GM19043 (cell line): ENCODE data around the gene CYP4A11.
"Not testable (repeated sequence)": the region's sequence is repeated elsewhere in the genome, so short reads cannot be mapped to it uniquely, and the experiment has no call there.

Source experiments
- ATAC-seq: cut with Tn5 transposase; IDR thresholded peaks from one replicate; pipeline ENCODE4 v1.9.1; 2021; ENCODE audit warnings: low read depth; ENCODE audit not compliant: unreplicated experiment

Gene CYP4A11, protein sequence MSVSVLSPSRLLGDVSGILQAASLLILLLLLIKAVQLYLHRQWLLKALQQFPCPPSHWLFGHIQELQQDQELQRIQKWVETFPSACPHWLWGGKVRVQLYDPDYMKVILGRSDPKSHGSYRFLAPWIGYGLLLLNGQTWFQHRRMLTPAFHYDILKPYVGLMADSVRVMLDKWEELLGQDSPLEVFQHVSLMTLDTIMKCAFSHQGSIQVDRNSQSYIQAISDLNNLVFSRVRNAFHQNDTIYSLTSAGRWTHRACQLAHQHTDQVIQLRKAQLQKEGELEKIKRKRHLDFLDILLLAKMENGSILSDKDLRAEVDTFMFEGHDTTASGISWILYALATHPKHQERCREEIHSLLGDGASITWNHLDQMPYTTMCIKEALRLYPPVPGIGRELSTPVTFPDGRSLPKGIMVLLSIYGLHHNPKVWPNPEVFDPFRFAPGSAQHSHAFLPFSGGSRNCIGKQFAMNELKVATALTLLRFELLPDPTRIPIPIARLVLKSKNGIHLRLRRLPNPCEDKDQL

DNA sequence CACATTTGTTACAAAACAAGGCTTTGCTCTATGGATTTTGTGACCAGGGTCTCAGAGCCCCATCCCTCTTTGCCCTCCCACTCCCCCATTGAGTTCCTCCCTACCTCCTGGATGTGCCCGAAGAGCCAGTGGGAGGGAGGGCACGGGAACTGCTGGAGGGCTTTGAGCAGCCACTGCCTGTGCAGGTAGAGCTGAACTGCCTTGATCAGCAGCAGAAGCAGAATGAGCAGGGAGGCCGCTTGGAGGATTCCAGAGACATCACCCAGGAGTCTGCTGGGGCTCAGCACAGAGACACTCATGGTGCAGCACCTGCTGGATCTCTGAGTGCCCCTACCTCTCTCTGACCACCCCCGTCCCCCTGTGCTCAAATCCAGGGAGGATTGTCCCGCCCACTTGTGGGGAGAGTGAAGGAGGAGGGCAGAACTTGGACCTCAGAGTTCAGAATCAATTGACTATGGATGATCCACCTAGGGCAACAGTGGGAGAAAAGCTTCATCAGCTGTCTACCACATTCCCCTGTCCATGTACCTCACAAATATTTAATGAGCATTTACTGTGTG, at the start of gene CYP4A11:
CYP4A11 (minus strand) TSS at position 342 of the 560 bp plus-strand sequence; CDS start at position 299, 43 bp downstream.
- no peak for ATAC-seq

DNA sequence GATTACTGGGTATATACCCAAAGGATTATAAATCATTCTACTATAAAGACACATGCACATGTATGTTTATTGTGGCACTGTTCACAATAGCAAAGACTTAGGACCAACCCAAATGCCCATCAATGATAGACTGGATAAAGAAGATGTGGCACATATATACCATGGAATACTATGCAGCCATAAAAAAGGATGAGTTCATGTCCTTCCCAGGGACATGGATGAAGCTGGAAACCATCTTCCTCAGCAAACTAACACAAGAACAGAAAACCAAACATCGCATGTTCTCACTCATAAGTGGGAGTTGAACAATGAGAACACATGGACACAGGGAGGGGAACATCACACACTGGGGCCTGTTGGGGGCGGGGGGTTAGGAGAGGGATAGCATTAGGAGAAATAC, 49.3 kb upstream of the CYP4A11 start:
- not testable (repeated sequence) for ATAC-seq

DNA sequence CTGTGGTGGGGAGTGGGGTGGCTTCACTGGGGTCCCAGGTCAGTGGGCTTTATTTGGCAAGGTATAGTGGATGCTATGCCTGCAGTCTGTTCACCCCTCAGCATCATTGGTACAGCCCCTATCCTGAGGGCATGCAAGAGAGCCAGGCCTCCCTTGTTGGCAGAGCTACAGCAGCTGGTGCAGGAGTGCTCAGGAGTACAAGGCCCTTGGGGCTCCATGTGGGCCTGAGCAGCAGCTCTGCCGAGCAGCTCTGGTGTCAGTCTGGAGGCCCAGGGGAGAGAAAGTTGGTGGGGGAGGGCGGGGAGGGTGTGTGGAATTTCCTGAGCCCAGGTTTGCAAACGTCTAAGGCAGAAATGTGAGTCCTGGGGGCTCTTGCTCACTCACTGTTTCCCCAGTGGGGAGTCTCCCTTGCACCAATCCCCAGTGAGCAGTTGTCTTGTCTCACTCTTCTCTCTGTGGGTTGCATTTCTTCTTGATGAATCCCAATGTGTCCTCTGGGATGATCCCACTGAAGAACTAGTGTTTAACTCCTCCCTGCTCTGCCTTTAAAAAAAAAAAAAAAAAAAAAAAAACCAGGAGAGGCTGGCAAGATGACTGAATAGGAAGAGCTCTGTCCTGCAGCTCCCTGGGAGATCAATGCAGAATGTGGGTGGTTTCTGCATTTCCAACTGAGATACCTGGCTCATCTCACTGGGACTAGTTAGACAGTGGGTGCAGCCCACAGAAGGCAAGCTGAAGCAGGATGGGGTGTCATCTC, 42.7 kb upstream of the CYP4A11 start:
- ATAC-seq = no peak

DNA sequence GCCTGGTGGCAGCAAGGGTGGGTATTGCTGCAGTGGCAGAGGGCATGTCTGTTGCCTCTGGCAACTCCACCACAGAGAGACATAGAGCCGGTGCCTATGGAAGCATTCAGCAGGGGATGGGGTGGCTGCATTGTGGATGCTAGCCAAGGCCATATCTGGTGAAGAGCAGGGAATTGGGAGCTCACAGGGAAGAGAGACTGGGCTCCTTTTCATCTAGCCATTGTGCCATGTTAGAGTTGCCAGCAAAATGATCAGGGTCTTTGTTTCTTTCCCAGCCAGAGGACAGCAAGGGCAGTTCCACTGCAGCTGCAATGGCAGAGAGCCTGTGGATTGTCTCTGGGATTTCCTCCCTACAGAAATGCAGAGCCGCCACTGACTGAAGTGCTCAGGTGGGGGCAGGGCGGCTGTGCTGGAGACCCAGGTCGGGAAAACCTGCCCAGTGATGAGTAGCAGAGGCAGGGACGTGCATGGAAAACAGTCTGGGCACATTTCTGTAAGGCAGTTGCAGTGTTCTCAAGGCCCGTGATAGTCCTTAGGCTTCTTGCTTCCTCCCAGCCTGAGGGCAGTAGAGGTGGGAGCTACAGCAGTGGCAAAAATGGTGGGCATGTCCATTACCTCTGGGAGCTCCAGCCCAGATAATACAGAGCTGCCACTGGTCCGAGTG, 42.0 kb upstream of the CYP4A11 start:
- no peak for ATAC-seq

DNA sequence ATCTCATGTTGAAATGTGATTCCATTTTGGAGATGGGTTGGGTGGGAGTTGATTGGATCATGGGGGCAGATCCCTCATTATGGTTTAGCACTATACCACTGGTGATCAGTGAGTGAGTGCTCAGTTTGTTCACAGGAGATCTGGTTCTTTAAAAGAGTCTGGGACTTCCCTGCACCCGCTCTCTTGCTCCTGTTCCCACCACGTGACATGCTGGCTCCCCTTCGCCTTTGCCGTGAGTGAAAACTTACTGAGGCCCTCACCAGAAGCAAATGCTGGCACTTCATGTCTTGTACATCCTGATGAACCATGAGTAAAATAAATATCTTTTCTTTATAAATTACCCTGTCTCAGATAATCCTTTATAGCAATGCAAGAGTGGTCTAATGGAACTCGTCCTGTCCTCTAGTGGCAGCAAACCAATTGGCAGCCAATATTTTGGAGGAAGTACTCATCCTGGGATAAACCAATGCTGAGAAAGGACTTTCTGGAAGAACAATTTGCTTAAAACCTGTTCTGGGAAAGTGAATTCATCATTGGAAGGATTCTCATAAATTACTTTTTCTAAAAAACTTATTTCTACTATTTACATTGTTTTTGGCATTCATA, 27.8 kb upstream of the CYP4A11 start:
- ATAC-seq = no peak

DNA sequence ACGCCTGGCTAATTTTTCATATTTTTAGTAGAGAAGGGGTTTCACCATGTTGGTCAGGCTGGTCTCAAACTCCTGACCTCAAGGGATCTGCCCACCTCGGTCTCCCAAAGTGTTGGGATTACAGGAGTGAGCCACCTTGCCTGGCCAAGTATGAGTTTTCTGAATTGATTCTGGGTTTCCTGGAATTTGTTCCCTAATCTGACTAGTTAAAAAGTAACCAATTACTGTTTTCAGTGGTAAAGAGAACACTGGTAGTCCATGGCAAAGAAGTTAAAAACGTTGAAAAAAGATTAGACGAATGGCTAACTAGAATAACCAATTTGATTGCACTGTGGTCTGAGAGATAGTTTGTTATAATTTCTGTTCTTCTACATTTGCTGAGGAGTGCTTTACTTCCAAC, 21.0 kb upstream of the CYP4A11 start:
- not testable (repeated sequence) for ATAC-seq

DNA sequence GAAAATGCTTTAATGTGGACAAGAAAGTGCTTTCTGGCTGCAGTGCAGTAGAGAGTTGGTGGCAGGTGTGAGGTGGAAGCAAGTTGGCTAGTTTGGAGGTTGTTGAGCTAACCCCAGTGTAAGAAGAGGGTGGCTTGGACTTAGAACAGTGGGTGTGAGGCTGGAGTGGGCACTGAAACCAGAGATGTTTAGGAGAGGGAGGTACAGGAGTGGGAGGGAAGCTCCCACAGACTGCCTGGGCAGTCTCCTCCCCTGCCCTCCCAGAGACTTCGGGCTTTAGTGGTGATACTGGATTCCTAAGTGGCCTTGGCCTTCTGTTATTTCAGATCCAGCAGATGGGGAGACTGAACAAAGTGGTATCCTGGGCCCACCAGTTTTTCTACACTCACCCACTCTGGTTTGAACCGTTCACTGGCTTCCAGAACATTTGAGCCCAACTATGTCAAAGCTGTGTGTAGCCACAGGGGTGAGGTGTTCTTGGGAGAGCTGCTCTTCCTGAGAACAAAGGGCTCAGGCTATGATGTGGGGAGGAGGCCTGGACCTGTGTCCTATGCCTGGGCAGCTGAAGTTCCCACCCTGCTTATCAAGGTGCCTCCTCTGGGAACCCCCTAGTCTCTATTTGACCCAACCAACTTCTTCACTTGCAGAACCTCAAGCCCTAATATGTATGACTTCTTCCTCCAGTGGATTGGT, 19.9 kb upstream of the CYP4A11 start:
- no peak for ATAC-seq

DNA sequence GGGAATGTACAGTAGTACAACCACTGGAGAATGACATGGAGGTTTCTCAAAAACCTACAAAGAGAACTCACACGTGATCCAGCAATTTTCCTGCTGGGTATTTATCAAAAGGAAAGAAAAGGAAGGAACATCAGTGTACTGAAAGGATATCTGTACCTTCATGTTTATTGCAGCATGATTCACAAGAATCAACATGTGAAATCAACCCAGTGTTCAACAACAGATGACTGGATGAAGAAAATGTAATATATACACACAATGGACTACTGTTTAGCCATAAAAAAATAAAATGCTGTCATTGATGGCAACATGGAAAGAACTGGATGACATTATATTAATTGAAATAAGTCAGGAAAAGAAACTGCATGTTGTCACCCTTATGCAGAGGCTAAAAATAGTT, 19.0 kb upstream of the CYP4A11 start:
- ATAC-seq = no peak

DNA sequence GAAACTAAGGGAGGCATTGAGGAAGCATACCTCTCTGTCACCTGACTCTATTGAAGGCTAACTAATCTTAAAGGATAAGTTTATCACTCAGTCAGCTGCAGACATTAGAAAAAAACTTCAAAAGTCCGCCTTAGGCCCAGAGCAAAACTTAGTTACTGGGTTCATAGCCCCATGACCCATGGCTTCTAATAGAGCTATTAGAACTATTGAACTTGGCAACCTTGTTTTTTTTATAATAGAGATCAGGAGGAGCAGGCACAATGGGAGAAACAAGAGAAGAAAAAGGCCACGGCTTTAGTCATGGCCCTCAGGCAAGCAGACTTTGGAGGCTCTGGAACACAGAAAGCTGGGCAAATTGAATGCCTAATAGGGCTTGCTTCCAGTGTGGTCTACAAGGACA, 13.8 kb upstream of the CYP4A11 start:
- ATAC-seq = not testable (repeated sequence)

DNA sequence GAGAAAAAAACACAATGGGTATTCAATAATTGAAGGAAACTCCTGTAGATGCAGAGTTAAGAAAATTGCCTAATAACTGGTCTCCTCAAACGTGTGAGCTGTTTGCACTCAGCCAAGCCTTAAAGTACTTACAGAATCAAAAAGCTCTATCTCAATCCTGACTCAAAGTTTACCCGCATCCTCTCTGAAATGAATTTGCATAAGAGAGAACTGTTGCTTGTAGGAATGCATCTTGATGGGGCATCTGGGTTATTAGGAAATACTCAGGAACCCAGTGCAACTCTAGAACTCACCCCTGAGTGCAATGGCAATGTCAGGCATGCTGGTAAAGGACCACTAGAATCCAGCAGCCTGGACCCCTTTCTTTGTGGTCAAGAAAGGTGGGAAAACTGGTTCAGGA, 12.6 kb upstream of the CYP4A11 start:
- ATAC-seq = not testable (repeated sequence)

DNA sequence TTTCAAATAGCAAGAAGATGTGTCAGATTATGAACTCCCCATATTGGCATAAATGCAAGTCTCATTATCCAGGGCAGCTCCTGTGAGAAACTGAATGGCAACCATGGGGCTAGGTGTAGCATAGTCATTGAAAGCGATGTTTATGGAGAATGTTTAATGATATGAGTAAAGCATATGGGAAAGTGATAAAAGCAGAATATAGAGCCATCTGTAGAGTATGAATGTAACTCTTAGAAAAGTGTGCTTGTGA, 8.1 kb upstream of the CYP4A11 start:
- ATAC-seq = not testable (repeated sequence)

DNA sequence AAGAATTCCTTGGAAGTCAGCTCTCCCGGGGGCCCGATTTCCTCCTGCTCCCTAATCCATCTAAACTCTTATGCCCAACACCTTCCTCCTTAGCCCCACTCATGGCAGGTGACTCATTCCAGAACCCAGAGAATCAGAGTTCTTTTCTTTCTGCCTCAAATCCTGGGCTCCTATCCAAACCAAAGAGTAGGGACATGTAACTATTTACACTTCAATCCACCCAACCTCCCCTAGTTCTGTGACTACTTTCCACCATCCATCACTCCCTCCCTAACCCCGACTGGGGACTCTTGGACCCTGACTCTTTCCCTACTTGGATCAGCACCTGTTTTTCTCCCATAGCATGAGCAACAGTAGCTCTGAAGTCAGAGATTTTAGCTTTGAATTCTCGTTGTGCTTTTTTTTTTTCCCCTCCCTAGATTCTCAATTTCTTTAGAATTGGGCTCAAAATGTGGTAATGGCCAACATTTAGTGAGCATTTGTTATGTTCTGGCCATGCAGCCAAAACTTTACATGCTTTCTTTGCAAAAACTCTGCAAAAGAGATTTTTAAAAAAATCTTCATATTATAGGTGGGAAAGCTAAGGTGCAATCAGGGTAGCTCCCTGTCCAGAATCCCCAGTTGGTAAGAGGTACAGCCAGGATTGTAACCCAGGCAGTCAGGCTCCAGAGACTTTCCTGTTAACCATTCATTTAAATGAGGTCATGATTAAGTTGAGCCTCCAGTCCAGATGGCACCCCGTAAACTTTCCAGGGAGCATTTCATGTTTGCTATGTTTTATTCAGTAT, 7.5 kb upstream of the CYP4A11 start:
- no peak for ATAC-seq

DNA sequence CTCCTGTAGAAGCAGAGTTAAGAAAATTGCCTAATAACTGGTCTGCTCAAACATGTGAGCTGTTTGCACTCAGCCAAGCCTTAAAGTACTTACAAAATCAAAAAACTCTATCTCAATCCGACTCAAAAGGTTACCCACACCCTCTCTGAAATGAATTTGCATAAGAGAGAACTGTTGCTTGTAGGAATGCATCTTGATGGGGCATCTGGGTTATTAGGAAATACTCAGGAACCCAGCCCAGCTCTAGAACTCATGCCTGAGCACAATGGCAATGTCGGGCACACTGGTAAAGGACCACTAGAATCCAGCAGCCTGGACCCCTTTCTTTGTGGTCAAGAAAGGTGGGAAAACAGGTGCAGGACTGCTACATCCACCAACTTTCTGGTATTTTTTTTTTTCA, 6.4 kb upstream of the CYP4A11 start:
- not testable (repeated sequence) for ATAC-seq

DNA sequence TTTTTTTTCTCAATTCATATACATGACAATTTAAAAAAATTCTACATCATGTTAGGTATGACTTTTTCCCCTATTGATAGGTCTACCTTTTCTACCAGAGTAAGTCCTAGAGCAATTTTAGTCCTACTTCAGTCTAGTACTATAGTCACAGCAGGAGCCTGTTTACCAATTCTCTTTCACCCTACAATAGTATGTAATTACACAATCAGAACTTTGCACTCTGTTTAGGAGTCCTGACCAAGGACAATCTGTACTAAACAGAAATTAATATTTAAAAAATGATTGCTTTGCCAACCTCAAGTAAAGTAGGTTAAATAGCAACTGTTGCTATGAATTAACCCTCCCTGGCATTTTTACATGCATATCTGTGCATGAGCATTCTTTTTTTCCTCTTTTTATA, 810 bp upstream of the CYP4A11 start:
- no peak for ATAC-seq

DNA sequence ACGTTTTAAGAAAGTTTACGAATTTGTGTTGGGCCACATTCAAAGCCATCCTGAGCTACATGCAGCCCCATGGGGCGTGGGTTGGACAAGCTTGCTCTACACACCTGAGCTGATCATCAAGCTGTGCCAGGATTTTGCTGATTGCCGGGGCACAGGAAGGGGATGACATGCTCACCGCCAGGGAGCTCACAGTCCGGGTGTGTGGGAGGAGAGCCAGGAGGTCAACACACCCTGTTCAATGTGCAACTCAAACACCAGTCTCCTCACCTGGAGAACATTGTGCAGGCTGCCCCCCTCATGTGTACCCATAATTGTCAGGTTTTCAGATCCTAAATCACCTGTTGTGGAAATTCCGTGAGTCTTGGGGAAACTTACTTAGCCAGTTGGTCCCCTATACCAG, 969 bp downstream of the CYP4A11 start:
- ATAC-seq = no peak

DNA sequence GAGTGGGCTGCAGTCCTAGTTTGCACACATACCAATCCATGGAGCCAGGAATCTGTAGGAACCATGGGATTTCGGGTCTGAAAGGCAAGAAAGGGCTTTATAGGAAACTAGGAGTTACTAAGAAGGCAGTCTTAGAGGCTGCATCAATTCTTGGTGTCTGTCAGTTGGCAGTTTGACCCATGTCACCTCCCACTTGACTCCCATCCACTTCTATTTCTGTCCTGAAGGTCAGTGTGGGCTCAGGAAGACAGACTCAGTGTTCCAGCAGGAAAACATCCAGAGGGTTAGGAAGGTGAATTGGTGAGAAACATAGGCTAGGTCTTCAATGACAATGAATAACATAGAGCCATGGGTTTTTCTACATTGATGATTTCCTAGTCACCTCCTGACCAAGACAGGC, 4.0 kb downstream of the CYP4A11 start:
- ATAC-seq = no peak

DNA sequence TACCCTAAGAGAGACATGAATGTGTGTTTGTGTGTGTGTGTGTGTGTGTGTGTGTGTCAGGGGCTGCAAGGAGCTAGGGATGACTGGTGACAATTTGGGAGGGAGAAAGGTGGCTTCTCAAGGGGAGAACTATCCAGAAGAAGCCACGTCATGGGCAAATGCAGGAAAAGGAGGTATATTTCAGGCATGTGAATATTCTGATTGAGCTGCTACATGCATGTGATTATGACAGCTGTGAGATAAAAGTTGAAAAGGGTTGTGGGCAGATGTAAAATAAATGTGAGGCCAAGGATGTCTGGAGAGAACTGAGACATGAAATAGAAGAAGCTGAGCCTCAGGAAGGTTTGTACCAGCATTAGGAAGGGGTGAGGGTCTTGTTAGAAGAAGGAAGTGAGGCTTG, 4.5 kb downstream of the CYP4A11 start:
- no peak for ATAC-seq

DNA sequence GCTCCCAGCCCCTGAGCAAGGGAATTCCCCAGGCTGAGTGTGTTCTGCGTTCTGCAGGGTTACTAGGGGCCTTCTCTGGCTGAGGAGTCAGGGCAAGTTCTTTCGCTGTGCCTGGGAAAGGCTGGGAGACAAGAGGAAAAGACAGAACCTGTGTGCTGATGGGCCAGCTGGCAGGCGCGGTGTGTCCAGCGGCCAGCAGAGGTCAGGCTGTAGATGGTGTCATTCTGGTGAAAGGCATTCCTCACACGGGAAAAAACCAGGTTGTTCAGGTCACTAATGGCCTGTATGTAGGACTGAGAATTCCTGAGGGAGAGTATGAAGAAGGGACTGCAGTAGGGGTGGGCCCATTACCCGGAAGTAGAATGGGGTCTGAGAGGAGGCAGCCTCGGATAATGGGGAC, 6.4 kb downstream of the CYP4A11 start:
- not testable (repeated sequence) for ATAC-seq

DNA sequence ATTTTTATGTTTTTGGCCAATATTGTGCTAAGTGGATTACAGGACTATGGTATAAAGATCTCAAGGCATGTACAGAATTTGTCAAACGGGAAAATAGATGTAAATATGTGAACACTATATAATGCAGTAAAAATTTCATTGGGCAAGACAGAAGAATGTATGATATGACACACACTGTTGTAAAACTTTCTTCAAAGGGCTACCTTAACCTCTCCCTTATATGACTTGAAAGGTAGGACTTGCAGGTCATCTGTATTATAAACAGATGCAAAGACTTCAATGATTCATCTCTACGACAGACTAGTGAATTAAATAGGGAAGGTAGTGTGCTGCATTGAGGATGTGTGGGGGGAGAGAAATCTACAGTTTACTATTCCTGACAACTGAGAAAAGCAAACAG, 9.3 kb downstream of the CYP4A11 start:
- ATAC-seq = not testable (repeated sequence)
